Ectodermal cell (in vitro differentiated cells): ENCODE results near the gene SYNDIG1L.

ENCODE experiments used
- H3K27ac ChIP-seq: 2 replicates; pipeline ENCODE4 v1.7.0; 2013; ENCODE audit warnings: mild to moderate bottlenecking, low read depth, low read length; ENCODE audit not compliant: insufficient read depth, poor library complexity, severe bottlenecking
- H3K27me3 ChIP-seq: 2 replicates; pipeline ENCODE4 v1.7.0; 2013; ENCODE audit warnings: mild to moderate bottlenecking, low read length; ENCODE audit not compliant: insufficient read depth, control insufficient read depth, poor library complexity, severe bottlenecking
- H3K36me3 ChIP-seq: one replicate; pipeline ENCODE4 v1.7.0; 2013; ENCODE audit warnings: low read length; ENCODE audit not compliant: control insufficient read depth, insufficient read depth
- H3K4me1 ChIP-seq: one replicate; pipeline ENCODE4 v1.7.0; 2013; ENCODE audit warnings: low read length; ENCODE audit not compliant: control insufficient read depth, insufficient read depth
- H3K4me3 ChIP-seq: 2 replicates; pipeline ENCODE4 v1.7.0; 2013; ENCODE audit warnings: low read depth, low read length, control low read depth; ENCODE audit not compliant: insufficient read depth
- H3K9me3 ChIP-seq: 2 replicates; pipeline ENCODE4 v1.7.0; 2013; ENCODE audit warnings: mild to moderate bottlenecking, low read length, moderate library complexity; ENCODE audit not compliant: control insufficient read depth
- WGBS, 2 experiments: methylation state at CpG; one replicate each; pipeline ENCODE4 v1.1.7; 2013; ENCODE audit warnings: missing lambda C conversion rate in 2 of 2; 5-methylcytosine and 5-hydroxymethylcytosine counted together

The SYNDIG1L gene

DNA sequence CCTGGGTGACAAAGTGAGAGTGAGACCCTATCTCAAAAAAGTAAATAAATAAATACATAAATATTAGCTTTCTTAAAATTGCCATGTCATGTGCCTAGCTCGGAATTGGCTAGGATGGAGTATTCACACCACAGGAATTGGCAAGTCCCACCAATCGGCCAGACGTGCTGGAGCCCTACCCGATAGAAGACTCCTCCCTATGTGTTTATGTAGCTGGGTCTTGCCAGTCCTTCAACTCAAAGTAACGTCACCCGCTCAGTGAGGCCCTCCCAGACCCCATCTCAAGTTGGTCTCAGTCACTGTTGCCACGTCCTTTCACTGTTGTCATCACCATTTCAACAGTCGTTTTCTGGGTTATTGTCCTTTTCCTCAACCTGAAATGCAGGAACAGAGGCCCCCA lies 57.6 kb downstream of the SYNDIG1L start:
- peaks cover 4% of the 10 kb centered on the region for H3K4me1 ChIP-seq
- H3K27me3 ChIP-seq: no peaks in the 10 kb centered on the region
- no peak overlapping the region for H3K27ac ChIP-seq
- no peaks in the 10 kb centered on the region for H3K9me3 ChIP-seq
- WGBS, 2 experiments: 89 to 90% methylated on average over 8 of the region's 8 CpGs
- no peak overlapping the region for H3K4me3 ChIP-seq
- no peaks in the 10 kb centered on the region for H3K36me3 ChIP-seq

DNA sequence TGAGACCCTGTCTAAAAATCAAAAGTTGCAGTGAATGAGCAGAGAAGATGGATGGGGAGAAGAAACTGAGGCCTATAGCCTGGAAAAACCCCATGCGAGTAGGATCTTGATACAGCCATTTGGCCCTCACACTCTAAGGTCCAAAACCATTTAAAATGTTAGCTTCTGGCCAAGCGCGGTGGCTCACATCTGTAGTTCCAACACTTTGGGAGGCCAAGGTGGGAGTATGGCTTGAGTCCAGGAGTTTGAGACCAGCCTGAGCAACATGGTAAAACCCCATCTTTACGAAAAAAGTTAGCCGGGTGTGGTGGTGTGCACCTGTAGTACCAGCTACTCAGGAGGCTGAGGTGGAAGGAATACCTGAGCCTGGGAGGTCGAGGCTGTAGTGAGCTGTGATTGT lies 58.0 kb downstream of the SYNDIG1L start:
- 91 to 94% methylated on average over 6 of the region's 6 CpGs for WGBS, 2 experiments
- no peak overlapping the region for H3K4me3 ChIP-seq
- no peaks in the 10 kb centered on the region for H3K27me3 ChIP-seq
- H3K9me3 ChIP-seq: no peaks in the 10 kb centered on the region
- H3K27ac ChIP-seq: no peak overlapping the region
- H3K36me3 ChIP-seq: no peaks in the 10 kb centered on the region
- peaks cover 4% of the 10 kb centered on the region for H3K4me1 ChIP-seq

DNA sequence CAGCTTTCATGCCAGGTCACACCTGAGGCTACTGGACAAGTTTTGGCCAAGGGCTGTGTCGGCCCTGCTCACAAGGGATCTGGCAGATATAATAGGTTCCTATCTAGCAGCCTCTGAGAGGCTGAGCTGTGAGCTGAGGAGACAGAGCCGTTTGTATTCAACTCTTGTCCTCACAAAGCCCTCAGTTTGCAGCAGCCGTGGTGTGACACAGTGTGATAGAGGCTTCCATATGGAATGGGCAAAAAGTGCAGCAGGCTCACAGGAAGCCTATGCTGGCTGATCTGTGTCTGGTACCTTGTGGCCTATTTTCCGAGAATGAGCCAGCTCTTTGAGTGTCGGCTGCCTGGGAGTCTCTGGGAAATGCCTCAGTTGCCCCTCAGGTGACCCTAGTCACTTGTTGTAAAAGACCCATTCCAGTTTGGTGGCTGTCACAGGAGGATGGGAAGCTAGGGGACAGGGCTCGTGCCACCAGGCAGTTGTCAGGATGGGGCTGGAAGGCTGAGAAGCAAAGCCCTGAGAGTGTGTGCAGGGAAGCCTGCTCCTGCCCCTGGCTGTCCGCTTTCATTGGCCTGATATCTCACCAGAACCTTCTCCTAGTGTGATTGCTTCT lies 61.6 kb downstream of the SYNDIG1L start:
- peaks cover 13% of the 10 kb centered on the region for H3K4me1 ChIP-seq
- H3K9me3 ChIP-seq: no peaks in the 10 kb centered on the region
- H3K27ac ChIP-seq: no peak overlapping the region
- 85 to 86% methylated on average over 7 of the region's 7 CpGs for WGBS, 2 experiments
- H3K4me3 ChIP-seq: no peak overlapping the region
- no peaks in the 10 kb centered on the region for H3K36me3 ChIP-seq
- no peaks in the 10 kb centered on the region for H3K27me3 ChIP-seq

DNA sequence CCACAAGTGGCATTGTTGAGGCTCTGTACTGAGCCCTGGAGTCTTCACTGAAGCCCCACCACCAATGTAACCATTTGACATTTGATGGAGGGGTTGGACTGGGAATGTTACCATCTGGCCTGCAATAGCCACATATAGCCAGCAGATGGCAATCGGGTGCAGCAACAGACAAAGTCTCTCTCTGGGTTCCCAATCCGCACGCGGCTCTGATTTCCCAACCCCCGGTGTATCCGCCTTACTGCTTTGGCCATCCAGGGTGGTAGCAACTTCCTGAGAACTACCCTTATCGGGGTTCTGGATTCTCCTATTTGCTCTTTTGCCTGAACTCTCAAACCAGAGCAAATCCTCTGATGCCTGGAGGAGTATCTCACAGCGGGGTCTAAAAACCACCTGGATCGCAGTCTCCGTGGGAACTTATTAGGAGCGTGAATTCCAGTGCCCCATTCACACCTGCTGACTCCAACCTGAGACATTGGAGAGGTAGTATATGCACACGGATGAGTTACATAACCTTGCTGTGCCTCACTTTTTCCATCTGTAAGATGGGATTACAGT lies 63.6 kb downstream of the SYNDIG1L start:
- Histone ChIP-seq H3K4me1 (peaks cover 13% of the 10 kb centered on the region), H3K27ac (no peak overlapping the region), H3K36me3 (peaks cover 9% of the 10 kb centered on the region), H3K4me3 (no peak overlapping the region), H3K27me3 (no peaks in the 10 kb centered on the region), H3K9me3 (no peaks in the 10 kb centered on the region)
- 38 to 43% methylated on average over 12 of the region's 12 CpGs for WGBS, 2 experiments

DNA sequence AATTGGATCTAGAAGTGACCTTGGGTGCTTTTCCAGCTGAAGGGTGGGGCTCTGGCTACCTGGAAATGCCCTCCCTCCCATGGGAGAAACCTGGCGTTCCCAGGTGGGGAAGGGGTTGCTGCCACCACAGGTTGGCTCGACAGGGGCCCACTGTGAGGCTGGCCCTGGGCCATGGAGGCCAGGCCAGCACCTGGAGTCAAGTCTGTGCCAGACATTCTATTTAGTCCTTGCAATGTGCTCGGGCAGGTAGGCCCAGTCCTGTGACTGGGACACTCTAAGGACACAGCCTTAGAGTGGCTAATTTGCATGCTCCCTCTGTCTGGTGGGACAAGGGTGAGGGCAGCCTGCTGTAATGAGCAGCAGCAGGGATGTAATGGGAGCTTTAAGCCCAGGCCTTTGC lies 65.8 kb downstream of the SYNDIG1L start:
- no peaks in the 10 kb centered on the region for H3K27me3 ChIP-seq
- WGBS, 2 experiments: 82 to 84% methylated on average over 3 of the region's 3 CpGs
- no peak overlapping the region for H3K4me3 ChIP-seq
- peaks cover 13% of the 10 kb centered on the region for H3K4me1 ChIP-seq
- H3K27ac ChIP-seq: no peak overlapping the region
- H3K9me3 ChIP-seq: no peaks in the 10 kb centered on the region
- H3K36me3 ChIP-seq: peaks cover 9% of the 10 kb centered on the region

DNA sequence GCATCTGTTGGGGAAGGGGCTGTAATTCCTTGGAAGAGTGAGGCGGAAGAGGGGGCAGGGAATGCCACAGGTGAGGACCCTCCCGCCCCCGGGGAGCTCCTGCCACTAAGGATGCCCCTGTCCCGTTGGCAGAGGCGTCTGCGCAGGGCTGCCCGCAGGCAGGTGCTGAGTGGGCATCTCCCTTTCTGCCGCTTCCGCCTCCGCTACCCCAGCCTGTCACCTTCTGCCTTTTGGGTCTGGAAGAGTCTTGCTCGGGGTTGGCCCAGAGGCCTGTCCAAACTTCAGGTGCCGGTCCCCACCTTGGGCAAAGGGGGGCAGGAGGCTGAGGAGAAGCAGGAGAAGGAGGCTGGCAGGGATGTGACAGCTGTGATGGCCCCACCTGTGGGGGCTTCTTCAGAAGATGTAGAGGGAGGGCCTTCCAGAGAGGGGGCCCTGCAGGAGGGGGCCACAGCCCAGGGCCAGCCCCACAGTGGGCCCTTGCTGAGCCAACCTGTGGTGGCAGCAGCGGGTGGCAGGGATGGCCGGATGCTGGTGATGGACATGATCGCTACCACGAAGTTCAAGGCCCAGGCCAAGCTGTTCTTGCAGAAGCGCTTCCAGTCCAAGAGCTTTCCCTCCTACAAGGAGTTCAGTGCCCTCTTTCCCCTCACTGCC lies 67.7 kb downstream of the SYNDIG1L start:
- H3K27me3 ChIP-seq: no peaks in the 10 kb centered on the region
- no peak overlapping the region for H3K4me3 ChIP-seq
- no peaks in the 10 kb centered on the region for H3K9me3 ChIP-seq
- 96% methylated on average over 17 of the region's 17 CpGs for WGBS, 2 experiments
- H3K27ac ChIP-seq: no peak overlapping the region
- peaks cover 9% of the 10 kb centered on the region for H3K36me3 ChIP-seq
- H3K4me1 ChIP-seq: peaks cover 9% of the 10 kb centered on the region

DNA sequence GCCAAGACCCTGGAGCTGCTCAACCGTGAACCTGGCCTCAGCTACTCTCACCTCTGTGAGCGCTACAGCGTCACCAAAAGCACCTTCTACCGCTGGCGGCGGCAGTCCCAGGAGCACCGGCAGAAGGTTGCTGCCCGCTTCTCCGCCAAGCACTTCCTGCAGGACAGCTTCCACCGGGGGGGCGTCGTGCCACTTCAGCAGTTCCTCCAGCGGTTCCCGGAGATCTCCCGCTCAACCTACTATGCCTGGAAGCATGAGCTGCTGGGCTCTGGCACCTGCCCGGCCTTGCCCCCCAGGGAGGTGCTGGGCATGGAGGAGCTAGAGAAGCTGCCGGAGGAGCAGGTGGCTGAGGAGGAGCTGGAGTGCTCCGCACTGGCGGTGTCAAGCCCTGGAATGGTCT lies 68.4 kb downstream of the SYNDIG1L start:
- 94 to 96% methylated on average over 19 of the region's 19 CpGs for WGBS, 2 experiments
- Histone ChIP-seq H3K4me1 (peaks cover 9% of the 10 kb centered on the region), H3K27me3 (no peaks in the 10 kb centered on the region), H3K27ac (no peak overlapping the region), H3K9me3 (no peaks in the 10 kb centered on the region), H3K4me3 (no peak overlapping the region), H3K36me3 (peaks cover 9% of the 10 kb centered on the region)

DNA sequence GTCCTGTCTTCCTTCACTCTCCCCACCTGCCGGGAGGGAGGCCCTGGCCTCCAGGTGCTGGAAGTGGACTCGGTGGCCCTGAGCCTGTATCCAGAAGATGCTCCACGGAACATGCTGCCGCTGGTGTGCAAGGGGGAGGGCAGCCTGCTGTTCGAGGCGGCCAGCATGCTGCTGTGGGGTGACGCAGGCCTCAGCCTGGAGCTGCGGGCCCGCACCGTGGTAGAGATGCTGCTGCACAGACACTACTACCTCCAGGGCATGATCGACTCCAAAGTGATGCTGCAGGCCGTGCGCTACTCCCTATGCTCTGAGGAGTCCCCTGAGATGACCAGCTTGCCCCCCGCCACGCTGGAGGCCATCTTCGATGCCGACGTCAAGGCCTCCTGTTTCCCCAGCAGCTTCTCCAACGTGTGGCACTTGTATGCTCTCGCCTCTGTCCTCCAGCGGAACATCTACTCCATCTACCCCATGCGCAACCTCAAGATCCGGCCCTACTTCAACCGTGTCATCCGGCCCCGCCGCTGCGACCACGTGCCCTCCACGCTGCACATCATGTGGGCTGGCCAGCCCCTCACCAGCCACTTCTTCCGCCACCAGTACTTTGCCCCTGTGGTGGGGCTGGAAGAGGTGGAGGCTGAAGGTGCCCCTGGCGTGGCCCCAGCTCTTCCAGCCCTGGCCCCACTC lies 69.0 kb downstream of the SYNDIG1L start:
- peaks cover 9% of the 10 kb centered on the region for H3K36me3 ChIP-seq
- WGBS, 2 experiments: 96 to 97% methylated on average over 32 of the region's 32 CpGs
- H3K9me3 ChIP-seq: no peaks in the 10 kb centered on the region
- H3K4me3 ChIP-seq: no peak overlapping the region
- peaks cover 7% of the 10 kb centered on the region for H3K4me1 ChIP-seq
- H3K27me3 ChIP-seq: no peaks in the 10 kb centered on the region
- no peak overlapping the region for H3K27ac ChIP-seq
